Hematopoietic multipotent progenitor cell treated with erythropoietin and hydrocortisone succinate and interleukin-3 and kit ligand, for 17 days (in vitro differentiated cells): ENCODE measurements around the gene L3MBTL3.

ENCODE experiments used
- DNase-seq: peaks from one replicate; pipeline ENCODE4 v3.0.0-alpha.2; 2015; ENCODE audit warnings: low spot score

The L3MBTL3 gene

DNA sequence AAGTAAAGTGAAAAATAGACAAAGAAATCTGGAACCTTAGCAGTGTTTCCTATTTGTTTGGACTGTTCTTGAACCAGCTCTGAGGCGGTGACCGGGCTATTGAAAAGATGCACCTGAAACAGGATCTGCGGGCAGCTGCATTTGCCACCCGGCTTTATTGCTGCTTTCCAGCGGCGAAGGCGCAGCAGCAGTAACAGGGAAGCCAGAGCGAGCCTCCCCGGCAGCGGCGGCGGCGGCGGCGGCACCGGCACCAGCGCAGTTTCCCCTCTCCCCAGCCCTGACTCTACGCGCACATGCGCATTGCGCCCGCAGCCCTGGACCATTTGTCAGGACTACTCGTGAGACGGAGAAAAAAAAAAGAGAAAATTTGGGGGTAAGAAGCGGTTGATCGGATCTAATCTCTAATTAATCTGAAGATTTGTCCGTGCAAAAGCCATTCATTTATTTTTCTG lies at the start of gene L3MBTL3:
L3MBTL3 (plus strand) TSS at position 290 of the 452 bp plus-strand sequence. CDS start 24,119 bp downstream, outside the sequence.
- no peak for DNase-seq

DNA sequence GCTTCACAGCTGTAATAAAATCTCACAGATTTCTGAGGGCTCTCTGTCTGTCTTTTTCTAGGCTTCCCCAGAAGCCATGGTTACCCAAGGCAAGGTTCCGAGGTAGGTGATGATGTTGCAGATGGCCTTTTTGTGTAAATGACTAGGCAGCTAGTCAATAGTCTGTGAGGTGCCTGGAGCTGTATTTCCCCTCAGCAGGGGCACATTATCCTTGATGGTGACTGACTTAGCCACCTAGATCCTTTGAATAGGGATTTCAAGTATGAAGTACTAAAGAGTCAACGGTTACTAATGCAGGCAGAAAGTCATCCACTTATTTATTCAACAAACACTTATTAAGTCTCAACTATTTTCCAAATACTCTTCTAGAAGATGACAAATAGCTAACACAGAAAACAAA lies 49.3 kb upstream of the L3MBTL3 start:
- DNase-seq, result no peak

DNA sequence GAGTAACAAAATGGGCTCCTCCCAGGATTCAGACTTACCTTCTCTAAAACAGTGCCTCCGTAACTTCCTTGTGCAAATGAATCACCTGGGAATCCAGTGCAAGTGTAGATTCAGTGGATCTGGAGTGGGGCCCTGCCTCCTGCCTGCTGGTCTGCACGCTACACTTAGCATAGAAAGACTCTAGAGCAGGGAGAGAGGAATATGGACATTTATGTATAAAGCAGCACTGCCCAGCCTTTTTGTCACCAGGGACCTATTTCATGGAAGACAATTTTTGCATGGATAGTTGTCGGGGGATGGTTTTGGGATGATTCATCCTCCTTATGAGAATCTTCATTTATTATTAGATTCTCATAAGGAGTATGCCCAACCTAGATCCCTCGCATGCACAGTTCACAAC lies 42.3 kb upstream of the L3MBTL3 start:
- no peak for DNase-seq

DNA sequence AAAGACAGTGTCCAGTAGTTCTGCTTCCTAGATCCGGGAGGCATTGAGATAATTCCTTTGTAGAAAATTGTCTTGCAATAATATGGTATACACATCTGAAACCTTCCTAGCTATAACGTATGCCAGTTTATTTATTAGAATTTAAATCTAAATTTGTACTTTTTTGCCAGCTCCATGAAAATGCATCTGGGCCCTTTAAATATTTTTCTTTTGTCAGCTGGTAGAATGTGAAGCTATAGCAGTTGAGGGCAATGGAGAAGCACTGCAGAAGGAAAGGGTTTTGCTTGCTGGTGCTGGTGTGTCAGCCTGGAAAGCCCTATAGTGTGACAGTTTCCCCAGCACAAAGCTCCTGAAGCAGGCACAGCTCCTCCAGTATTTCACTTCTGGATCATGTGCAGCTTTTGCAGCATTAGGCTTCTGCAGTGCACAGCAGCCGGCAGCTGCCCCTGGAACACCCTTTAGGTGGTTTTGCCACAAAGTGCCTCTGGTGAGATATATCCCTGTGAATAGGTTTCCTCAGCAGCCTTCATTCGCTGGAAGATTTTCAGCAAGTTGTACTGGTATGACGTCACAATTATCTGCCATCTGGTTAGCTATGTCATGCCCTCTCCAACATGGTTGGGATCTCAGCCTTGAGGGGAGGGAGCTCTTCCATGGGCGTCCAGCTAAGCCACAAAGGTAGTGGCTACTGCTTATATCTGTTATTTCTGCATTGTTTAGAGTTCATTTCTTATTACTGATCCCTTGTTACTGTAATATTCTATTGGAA lies 40.0 kb upstream of the L3MBTL3 start:
- DNase-seq, result no peak

GRCh38 chr6:129980821-129981220 lies 37.6 kb upstream of the L3MBTL3 start:
- DNase-seq, result no peak

DNA sequence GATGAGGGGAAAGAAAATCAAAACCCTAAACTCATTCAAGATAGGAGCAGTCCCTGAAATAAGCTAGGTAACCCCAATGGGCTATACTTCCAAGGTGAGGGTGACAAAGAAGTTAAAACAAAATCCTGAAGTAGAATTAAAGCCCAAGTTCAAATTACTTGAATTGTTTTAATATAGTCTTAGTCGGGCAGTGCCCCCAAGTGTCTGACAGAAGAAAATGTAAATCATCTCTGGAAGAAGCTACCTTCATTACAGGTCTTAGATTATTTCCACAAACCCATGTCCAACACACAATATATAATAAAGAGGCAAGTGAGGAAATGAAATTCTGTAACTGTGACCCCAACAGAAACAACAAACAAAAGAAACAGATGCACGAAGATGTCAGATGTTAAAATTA lies 36.8 kb upstream of the L3MBTL3 start:
- DNase-seq, result no peak

DNA sequence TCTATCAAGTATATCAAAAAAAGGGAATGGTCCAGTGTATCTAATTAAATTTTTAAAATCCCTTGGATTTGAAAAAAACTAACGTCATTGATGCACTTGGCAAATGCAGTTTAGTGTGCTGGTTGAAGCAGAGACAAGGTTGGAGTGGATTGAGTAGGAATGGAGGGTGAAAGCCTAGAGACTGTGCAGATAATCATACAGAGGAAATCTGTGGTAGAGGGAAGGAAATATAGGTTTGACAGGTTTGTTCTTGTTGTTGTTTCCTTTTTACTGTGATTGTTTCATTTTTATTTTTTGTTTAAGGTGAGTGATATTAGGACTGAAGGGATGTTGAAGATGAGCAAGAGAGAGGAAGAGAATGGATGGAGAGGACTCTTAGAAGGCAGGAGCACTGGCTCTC lies 29.0 kb upstream of the L3MBTL3 start:
- no peak for DNase-seq

- DNase-seq, result no peak
Observed at GRCh38 chr6:129992881-129993280, 25.5 kb upstream of the L3MBTL3 start.

DNA sequence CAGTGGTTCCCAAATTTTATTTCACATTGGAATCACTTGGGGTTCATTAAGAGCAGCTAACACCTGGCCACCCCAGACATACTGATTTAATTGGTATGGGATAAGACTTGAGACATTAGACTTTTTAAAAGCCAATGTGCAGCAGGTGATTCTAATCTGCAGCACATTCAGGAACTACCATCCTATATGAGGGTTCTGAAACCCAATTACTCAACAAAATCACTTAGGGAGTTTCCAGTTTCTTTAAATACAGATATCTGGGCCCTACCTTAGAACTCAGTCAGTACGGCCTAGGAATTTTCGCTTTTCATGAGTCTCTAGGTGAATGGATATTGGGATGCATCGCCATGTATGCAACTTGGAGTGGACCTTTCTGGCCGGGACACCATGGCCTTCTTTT lies 24.0 kb upstream of the L3MBTL3 start:
- DNase-seq, result no peak

- DNase-seq, result no peak
Observed at GRCh38 chr6:129996387-129996786, 22.0 kb upstream of the L3MBTL3 start.

- no peak for DNase-seq
Observed at GRCh38 chr6:130000526-130001421, 17.6 kb upstream of the L3MBTL3 start.

DNA sequence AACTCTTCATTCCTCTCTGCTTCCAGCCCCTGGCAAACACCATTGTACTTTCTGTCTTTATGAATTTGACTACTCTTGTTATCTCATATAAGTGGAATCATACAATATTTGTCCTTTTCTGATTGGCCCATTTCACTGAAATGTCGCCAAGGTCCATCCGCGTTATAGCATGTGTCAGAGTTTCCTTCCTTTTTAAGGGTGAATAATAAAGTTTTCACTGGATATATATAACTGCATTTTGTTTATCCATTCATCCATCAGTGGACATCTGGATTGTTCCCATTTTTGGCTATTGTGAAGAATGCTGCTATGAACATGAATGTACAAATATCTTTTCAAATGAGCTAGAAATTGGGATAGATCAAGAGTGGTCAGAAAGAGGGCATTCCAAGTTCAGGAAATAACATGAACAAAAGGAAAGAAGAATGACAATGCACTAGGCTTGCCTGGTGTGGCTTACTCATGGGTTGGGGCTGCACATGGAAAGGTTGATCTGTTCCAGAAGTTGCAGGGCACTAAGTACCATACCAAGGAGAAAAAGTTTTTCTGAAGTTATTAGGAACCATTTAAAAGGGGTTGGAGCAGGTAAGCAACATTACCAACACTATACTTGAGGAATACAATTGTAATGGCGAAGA lies 10.0 kb upstream of the L3MBTL3 start:
- no peak for DNase-seq

DNA sequence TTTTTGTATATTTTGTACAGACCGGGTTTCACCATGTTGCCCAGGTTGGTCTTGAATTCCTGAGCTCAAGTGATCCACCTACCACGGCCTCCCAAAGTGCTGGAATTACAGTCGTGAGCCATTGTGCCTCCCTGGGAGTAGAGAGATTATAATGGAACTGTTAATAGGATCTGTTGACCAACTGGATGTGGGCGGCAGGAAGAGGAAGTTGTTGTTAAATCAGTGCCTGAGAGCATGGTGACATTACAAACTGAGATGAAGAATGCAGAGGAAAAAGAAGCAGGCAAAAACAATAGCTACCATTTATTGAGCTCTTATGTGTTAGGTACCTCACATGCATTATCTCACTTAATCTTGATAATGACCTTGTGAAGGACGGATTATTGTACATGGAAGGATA lies 9.2 kb upstream of the L3MBTL3 start:
- no peak for DNase-seq

- DNase-seq, result no peak
Observed at GRCh38 chr6:130010387-130010786, 8.0 kb upstream of the L3MBTL3 start.

- no peak for DNase-seq
Observed at GRCh38 chr6:130012728-130013127, 5.7 kb upstream of the L3MBTL3 start.

DNA sequence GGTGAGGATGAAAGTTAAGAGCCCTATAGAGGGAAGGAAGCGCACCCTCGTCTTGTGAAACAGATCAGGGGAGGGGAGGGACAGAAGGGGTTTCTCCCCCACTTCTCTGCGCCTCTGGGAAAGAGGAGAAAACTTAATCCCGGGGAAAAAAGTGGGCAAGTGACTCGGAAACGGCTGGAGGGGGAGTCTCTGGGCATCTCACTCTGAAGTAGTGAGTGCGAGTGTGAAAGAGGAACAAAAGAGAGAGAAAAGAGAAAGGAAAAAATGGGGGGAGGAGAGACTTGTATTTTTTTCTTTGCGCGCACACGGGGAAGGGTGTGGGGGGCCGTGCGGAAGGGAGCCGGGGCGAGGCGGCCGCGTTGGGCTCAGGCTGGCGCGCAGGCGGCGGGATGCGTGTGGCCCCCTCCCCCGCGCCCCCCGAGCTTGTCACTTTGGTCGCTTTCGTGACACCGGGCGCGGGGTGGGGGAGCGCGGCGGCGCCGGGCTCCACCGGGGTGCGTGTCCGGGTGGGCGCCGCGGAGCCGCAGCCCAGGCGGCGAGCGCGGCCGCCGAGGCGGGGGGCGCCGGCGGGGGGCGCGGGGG lies 454 bp downstream of the L3MBTL3 start:
- DNase-seq, result no peak

- no peak for DNase-seq
Observed at GRCh38 chr6:130019326-130020072, 1.1 kb downstream of the L3MBTL3 start.

DNA sequence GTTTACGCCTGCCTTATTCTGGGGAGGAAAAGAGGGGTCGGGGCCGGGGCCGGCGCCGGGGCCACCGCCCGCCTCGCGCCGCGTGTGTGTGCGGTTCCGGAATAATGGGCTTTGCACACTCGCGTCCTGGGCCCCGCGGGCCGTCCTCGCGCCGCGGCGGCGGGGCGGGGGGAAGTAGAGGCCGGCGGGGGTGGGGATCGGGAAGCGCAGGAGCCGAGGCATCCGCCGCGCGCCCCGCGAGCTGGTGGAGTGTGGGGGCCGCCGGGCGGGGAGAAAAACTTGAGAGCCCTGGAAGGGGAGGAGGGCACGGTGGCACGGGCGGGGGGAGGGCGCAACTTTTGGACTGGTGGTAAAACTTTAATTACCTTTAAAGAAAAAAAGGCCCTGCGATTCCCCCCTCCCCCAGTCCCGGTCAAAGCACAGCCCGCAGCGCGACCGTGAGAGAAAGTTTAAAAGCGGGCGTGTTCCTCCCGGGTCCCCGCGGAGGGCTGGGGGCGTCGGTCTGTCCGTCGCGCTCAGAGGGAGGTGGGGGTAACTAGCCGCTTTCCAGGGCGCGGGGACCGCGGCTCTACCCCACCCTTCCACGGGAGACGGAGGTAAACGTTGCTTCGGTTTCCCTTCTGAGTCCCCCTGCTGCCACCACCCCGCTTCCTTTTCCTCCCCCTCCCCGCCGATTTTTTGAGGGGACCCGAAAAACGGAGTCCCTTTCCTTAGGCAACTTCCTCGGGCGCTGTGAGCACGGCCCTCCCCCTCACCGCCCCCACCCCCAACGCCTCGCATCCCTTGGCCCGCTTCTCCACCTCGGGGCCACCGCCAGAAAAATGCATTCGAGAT lies 1.9 kb downstream of the L3MBTL3 start:
- DNase-seq, result no peak

- DNase-seq, result peak; percentile 72
Observed at GRCh38 chr6:130020907-130021629, 2.7 kb downstream of the L3MBTL3 start.

DNA sequence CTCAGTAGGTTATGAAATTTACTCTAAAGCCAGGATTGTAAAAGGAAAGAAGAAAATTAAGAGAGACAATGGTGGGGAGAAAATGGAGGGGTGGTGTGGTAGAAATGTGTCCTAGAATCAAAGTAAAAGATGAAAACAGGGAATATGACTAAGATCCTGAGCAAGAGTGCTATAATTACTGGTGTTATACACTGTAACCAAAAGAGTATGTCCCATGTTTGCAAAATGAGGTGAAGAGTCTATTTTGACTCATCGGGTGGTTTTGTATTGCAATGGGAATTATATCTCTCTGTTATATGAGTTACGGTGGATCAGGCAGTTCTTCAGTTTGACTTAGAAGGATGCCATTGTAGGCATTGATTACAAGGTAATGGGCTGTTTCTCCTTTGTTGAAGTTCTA lies 8.5 kb downstream of the L3MBTL3 start:
- DNase-seq, result no peak
